OCI-LY3 (cell line): ENCODE results near the gene GALNT18.

Source experiments
- H2AFZ ChIP-seq: fragments of 200-600, 300-600 bp; shearing (Covaris generic); 2 replicates; pipeline ENCODE4 v1.6.0; 2014; ENCODE audit warnings: antibody characterized with exemption, low read depth, low read length
- H3K27ac ChIP-seq: fragments of 200-600, 300-600 bp; sonication (generic); 2 replicates; pipeline ENCODE4 v1.5.1; 2014; ENCODE audit warnings: mild to moderate bottlenecking, low read length, moderate library complexity, mixed read lengths
- H3K27me3 ChIP-seq: fragments of 200-600, 300-600 bp; sonication (generic); 2 replicates; pipeline ENCODE4 v1.6.1; 2014; ENCODE audit warnings: low read depth, low read length, mixed read lengths
- H3K36me3 ChIP-seq: fragments of 200-600, 300-600 bp; sonication (generic); replicated peaks from 2 replicates; pipeline ENCODE3; 2014; ENCODE audit warnings: low read depth, low read length, mixed read lengths
- H3K4me1 ChIP-seq: fragments of 300-600, 200-600 bp; sonication (generic); 2 replicates; pipeline ENCODE4 v1.6.1; 2014; ENCODE audit warnings: low read length, mixed read lengths
- H3K4me2 ChIP-seq: fragments of 200-600, 300-600 bp; sonication (generic); 2 replicates; pipeline ENCODE4 v1.6.1; 2014; ENCODE audit warnings: low read length, mixed read lengths
- H3K4me3 ChIP-seq: fragments of 300-600, 200-600 bp; sonication (generic); 2 replicates; pipeline ENCODE4 v1.5.1; 2014; ENCODE audit warnings: antibody characterized with exemption, mild to moderate bottlenecking, low read length, moderate library complexity
- H3K79me2 ChIP-seq: fragments of 300-600, 200-600 bp; shearing (Covaris generic); 2 replicates; pipeline ENCODE4 v1.6.1; 2014; ENCODE audit warnings: mild to moderate bottlenecking, low read length, mixed read lengths
- H3K9ac ChIP-seq: fragments of 300-600, 200-600 bp; shearing (Covaris generic); 2 replicates; pipeline ENCODE4 v1.6.0; 2014; ENCODE audit warnings: mild to moderate bottlenecking, low read length, moderate library complexity
- H3K9me3 ChIP-seq: fragments of 200-600, 300-600 bp; shearing (Covaris generic); 2 replicates; pipeline ENCODE4 v1.6.1; 2014; ENCODE audit warnings: low read length, mixed read lengths; ENCODE audit not compliant: insufficient read depth
- H4K20me1 ChIP-seq: fragments of 200-600, 300-600 bp; sonication (generic); 2 replicates; pipeline ENCODE4 v1.6.1; 2016; ENCODE audit warnings: low read length, mixed read lengths; ENCODE audit not compliant: insufficient read depth
- EZH2phosphoT487 ChIP-seq: fragments of 200-600 bp; shearing (Covaris generic); IDR thresholded peaks from 2 replicates; pipeline ENCODE4 v1.6.1; 2018; ENCODE audit warnings: antibody characterized with exemption, mixed run types, low read depth
- TF ChIP-seq, protein P1 (sequence below): fragments of 200-600, 300-600 bp; sonication (generic); IDR thresholded peaks from 2 replicates; pipeline ENCODE4 v1.5.1; 2014; ENCODE audit warnings: antibody characterized with exemption, low read length, low read depth

Gene GALNT18

DNA sequence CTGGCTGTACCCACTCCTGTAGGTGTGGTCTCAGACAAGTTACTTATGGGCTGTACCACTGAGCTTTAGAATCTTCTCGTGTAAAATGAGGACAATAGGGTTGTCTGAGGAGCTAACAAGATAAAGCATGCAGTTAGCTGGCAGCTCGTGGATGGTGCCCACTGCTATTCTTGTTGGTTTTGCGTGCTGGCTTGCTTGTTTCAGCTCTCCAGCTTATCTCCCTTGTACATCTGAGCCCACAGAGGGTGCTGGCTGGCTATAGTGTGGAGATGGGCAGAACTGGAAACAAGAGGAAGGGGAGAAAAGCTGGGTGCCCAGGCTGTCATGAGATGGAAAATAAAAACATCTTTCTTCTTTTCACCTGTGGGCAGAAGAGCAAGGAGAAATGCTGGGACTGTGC is 46.5 kb upstream of the GALNT18 start:
- H3K9me3 ChIP-seq = no peaks in the 10 kb centered on the region
- no peaks in the 10 kb centered on the region for H3K36me3 ChIP-seq
- H3K27me3 ChIP-seq = peaks cover 71% of the 10 kb centered on the region
- no peaks in the 10 kb centered on the region; the same call in 1 of the 2 replicates for H3K4me1 ChIP-seq
- H3K9ac ChIP-seq = no peak overlapping the region
- H2AFZ ChIP-seq = no peak overlapping the region
- TF ChIP-seq, protein P1, sequence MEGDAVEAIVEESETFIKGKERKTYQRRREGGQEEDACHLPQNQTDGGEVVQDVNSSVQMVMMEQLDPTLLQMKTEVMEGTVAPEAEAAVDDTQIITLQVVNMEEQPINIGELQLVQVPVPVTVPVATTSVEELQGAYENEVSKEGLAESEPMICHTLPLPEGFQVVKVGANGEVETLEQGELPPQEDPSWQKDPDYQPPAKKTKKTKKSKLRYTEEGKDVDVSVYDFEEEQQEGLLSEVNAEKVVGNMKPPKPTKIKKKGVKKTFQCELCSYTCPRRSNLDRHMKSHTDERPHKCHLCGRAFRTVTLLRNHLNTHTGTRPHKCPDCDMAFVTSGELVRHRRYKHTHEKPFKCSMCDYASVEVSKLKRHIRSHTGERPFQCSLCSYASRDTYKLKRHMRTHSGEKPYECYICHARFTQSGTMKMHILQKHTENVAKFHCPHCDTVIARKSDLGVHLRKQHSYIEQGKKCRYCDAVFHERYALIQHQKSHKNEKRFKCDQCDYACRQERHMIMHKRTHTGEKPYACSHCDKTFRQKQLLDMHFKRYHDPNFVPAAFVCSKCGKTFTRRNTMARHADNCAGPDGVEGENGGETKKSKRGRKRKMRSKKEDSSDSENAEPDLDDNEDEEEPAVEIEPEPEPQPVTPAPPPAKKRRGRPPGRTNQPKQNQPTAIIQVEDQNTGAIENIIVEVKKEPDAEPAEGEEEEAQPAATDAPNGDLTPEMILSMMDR = no peak
- no peak for TF ChIP-seq EZH2phosphoT487
- H3K4me2 ChIP-seq = no peak overlapping the region
- H3K27ac ChIP-seq = no peak overlapping the region
- H3K4me3 ChIP-seq = no peak overlapping the region
- no peaks in the 10 kb centered on the region for H4K20me1 ChIP-seq
- H3K79me2 ChIP-seq = no peaks in the 10 kb centered on the region

- H3K36me3 ChIP-seq = no peaks in the 10 kb centered on the region
- H3K79me2 ChIP-seq = no peaks in the 10 kb centered on the region
- peaks cover 74% of the 10 kb centered on the region for H3K27me3 ChIP-seq
- peaks cover 11% of the 10 kb centered on the region for H3K4me1 ChIP-seq
- H3K9me3 ChIP-seq = no peaks in the 10 kb centered on the region
- no peak overlapping the region for H3K27ac ChIP-seq
- no peak overlapping the region for H3K4me2 ChIP-seq
- H2AFZ ChIP-seq = no peak overlapping the region
- no peaks in the 10 kb centered on the region for H4K20me1 ChIP-seq
- TF ChIP-seq, protein P1 = peak; percentile 35
- TF ChIP-seq EZH2phosphoT487 = no peak
- H3K9ac ChIP-seq = no peak overlapping the region
- no peak overlapping the region for H3K4me3 ChIP-seq
Observed at GRCh38 chr11:11667056-11667455, 45.3 kb upstream of the GALNT18 start.

- no peaks in the 10 kb centered on the region for H3K36me3 ChIP-seq
- H3K9ac ChIP-seq = no peak overlapping the region
- H3K79me2 ChIP-seq = no peaks in the 10 kb centered on the region
- peaks cover 13% of the 10 kb centered on the region for H3K4me1 ChIP-seq
- H3K27ac ChIP-seq = no peak overlapping the region
- H3K4me3 ChIP-seq = no peak overlapping the region
- H3K4me2 ChIP-seq = no peak overlapping the region
- peaks cover 67% of the 10 kb centered on the region for H3K27me3 ChIP-seq
- TF ChIP-seq, protein P1 = no peak
- TF ChIP-seq EZH2phosphoT487 = no peak
- no peaks in the 10 kb centered on the region for H3K9me3 ChIP-seq
- H2AFZ ChIP-seq = no peak overlapping the region
- H4K20me1 ChIP-seq = no peaks in the 10 kb centered on the region
Observed at GRCh38 chr11:11665407-11665806, 43.6 kb upstream of the GALNT18 start.

- Histone ChIP-seq H3K36me3 (no peaks in the 10 kb centered on the region), H3K4me3 (no peak overlapping the region), H4K20me1 (no peaks in the 10 kb centered on the region), H3K4me2 (no peak overlapping the region), H3K4me1 (peaks cover 13% of the 10 kb centered on the region), H3K27me3 (peaks cover 58% of the 10 kb centered on the region), H3K9ac (no peak overlapping the region), H3K9me3 (no peaks in the 10 kb centered on the region), H3K27ac (no peak overlapping the region), H2AFZ (no peak overlapping the region), H3K79me2 (no peaks in the 10 kb centered on the region)
- TF ChIP-seq, protein P1 = no peak
- TF ChIP-seq EZH2phosphoT487 = no peak
Observed at GRCh38 chr11:11663907-11664306, 42.1 kb upstream of the GALNT18 start.
